ENCODE data around the gene NKAP. TPM values are rescaled to one million over a fixed set of nuclear protein-coding genes. Genes with fewer than 3 reads are reported as not detected.
"Not testable (repeated sequence)": the region's sequence is repeated elsewhere in the genome, so short reads cannot be mapped to it uniquely, and the experiment has no call there.

Gene NKAP
- total RNA-seq, 4 donors from 2014 or later, result 4.1 to 10.5 (median 7.7) TPM

DNA sequence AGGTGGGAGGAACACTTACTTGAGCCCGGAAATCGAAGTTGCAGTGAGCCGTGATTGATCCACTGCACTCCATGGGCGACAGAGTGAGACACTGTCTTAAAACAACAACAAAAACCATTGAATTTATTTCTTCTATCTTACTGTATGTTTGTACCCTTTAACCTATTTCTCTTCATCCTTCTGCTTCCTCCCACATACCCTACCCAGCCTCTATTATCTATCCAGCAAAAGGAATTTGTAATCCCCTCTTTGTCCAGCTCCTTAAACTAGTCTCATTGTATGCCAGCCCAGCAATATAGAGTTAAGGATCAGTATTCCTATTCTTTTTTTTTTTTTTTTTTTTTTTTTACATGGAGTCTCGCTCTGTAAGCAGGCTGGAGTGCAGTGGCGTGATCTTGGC lies 1.9 kb upstream of the NKAP start:
- H3K27ac ChIP-seq, result no peak overlapping the region
- no peaks in the 10 kb centered on the region for H3K9me3 ChIP-seq
- no peak overlapping the region for H3K4me3 ChIP-seq
- DNase-seq, result no peak
- peaks cover 0 to 8% (median 0%) of the 10 kb centered on the region in 4 donors for H3K4me1 ChIP-seq
- H3K36me3 ChIP-seq, result no peaks in the 10 kb centered on the region
- no peaks in the 10 kb centered on the region for H3K27me3 ChIP-seq
- TF ChIP-seq, protein P1, sequence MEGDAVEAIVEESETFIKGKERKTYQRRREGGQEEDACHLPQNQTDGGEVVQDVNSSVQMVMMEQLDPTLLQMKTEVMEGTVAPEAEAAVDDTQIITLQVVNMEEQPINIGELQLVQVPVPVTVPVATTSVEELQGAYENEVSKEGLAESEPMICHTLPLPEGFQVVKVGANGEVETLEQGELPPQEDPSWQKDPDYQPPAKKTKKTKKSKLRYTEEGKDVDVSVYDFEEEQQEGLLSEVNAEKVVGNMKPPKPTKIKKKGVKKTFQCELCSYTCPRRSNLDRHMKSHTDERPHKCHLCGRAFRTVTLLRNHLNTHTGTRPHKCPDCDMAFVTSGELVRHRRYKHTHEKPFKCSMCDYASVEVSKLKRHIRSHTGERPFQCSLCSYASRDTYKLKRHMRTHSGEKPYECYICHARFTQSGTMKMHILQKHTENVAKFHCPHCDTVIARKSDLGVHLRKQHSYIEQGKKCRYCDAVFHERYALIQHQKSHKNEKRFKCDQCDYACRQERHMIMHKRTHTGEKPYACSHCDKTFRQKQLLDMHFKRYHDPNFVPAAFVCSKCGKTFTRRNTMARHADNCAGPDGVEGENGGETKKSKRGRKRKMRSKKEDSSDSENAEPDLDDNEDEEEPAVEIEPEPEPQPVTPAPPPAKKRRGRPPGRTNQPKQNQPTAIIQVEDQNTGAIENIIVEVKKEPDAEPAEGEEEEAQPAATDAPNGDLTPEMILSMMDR (IDR thresholded peaks at IDR 0.05), result no peak
- TF ChIP-seq POLR2A (IDR thresholded peaks at IDR 0.05), result no peak

DNA sequence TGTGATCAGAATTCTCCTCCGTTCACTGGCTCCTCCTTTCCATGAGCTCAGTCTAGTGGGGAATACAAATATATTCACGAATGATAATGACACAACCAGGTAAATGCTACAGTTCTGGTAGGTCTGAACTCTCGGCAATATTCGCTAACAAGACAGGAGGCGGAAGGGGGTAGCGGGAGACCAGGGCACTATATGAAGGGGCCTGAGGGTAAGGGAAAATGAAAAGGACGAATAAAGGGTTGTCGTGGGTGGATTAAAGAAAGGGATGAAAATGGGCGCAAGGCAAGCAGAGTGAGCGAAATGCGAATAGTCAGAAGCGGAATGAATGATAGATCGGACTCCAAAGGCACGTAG lies 743 bp downstream of the NKAP start:
- no peak for DNase-seq
- Histone ChIP-seq H3K27ac (peak overlapping the region; percentile 77 to 92 (median 82)), H3K36me3 (no peaks in the 10 kb centered on the region), H3K9me3 (no peaks in the 10 kb centered on the region), H3K4me1 (peaks cover 0 to 8% (median 0%) of the 10 kb centered on the region in 4 donors), H3K4me3 (peak overlapping the region; percentile 57 to 87 (median 65)), H3K27me3 (no peaks in the 10 kb centered on the region)
- TF ChIP-seq, protein P1 (IDR thresholded peaks at IDR 0.05), result no peak
- TF ChIP-seq POLR2A (IDR thresholded peaks at IDR 0.05), result no peak

DNA sequence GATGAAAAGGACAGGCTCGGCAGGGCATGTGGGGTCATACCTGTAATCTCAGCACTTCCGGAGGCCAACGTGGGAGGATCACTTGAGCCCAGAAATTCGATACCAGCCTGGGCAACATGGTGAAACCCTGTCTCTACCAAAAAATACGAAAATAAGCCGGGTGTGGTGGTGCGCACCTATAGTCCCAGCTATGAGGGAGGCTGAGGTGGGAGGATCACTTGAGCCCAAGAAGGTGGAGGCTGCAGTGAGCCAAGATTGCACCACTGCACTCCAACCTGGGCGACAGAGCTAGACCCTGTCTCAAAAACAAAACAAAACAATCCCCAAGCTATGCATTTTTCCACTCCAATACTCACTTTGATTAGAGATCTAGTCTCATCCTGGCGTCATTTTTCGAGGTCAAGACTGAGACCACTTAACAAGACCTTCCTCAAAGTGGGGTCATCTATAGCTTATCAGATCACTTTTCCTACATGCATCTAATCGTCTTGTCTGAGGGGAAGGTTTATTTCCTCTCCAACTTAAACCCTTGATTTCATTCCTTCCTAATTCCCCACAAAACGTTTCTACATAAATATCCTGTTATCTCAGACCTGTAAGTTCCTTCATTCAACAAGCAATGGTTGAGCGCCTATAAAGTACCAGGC lies 1.3 kb downstream of the NKAP start:
- H3K36me3 ChIP-seq, result no peaks in the 10 kb centered on the region
- H3K27me3 ChIP-seq, result no peaks in the 10 kb centered on the region
- peak overlapping the region in 3 of 4 donors; percentile 77 to 92 (median 84) for H3K27ac ChIP-seq

DNA sequence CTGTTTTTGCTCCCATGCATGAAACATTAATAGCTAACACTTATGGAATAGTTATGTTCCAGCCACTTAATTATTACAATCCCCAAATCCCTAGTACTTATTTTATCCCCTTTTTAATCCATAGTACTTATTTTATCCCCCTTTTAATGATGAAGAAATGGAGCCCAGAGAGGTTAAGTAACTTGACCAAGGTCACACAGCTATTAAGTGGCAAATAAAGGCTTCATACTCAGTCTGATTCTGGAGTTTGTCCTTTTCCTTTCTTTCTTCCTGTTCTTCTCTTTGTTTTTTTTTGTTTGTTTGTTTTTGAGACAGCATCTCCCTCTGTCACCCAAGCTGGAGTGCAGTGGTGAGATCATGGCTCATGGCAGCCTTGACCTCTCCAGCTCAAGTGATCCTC lies 2.2 kb downstream of the NKAP start:
- Histone ChIP-seq H3K27ac (no peak overlapping the region), H3K4me1 (peaks cover 0 to 8% (median 0%) of the 10 kb centered on the region in 4 donors), H3K36me3 (peaks cover 0 to 3% (median 0%) of the 10 kb centered on the region in 3 donors), H3K9me3 (no peaks in the 10 kb centered on the region), H3K27me3 (no peaks in the 10 kb centered on the region), H3K4me3 (no peak overlapping the region)
- TF ChIP-seq, protein P1 (IDR thresholded peaks at IDR 0.05), result no peak
- no peak for TF ChIP-seq POLR2A (IDR thresholded peaks at IDR 0.05)
- no peak for DNase-seq

More for the DNA sequence above, 1.3 kb downstream of the NKAP start:
- Histone ChIP-seq H3K4me3 (peak overlapping the region; percentile 57 to 87 (median 65)), H3K4me1 (peaks cover 0 to 8% (median 0%) of the 10 kb centered on the region in 4 donors), H3K9me3 (no peaks in the 10 kb centered on the region)
- DNase-seq, result no peak
- no peak for TF ChIP-seq POLR2A (IDR thresholded peaks at IDR 0.05)
- TF ChIP-seq, protein P1 (IDR thresholded peaks at IDR 0.05), result no peak

DNA sequence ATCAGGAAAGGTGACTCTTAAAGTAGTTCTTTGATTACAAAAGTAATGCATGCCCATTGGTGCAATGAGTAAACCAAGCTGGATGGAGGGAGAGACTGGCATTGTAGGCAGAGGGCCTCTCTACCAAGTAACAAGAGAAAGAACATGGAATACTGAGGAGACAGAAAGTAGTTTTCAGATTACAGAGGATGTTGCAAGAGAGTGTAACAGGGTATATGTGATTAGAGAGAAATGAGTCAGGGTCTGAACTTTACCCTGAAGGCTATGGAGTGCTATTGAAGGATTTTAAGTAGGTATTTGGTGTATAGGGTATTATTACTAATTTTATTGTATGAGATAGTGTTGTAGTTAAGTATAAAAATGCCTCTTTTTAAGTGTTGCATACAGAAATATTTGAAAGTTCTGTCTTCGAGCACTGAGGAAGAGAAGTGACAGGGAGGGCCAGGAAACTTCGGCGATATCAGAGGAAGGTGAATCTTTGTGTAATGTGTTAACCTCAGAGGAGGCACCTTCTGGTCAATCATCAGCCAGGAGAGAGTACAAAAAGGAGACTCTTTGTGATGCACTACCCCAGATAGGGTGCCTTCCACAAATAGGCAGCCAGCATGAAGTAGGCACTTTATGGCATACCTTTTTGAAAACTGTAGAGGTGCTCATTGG lies 8.2 kb downstream of the NKAP start:
- TF ChIP-seq POLR2A (IDR thresholded peaks at IDR 0.05), result no peak
- TF ChIP-seq, protein P1 (IDR thresholded peaks at IDR 0.05), result no peak
- Histone ChIP-seq H3K27ac (no peak overlapping the region), H3K36me3 (peaks cover 0 to 46% (median 0%) of the 10 kb centered on the region in 3 donors), H3K4me3 (no peak overlapping the region), H3K27me3 (no peaks in the 10 kb centered on the region), H3K4me1 (no peaks in the 10 kb centered on the region), H3K9me3 (no peaks in the 10 kb centered on the region)
- no peak for DNase-seq

DNA sequence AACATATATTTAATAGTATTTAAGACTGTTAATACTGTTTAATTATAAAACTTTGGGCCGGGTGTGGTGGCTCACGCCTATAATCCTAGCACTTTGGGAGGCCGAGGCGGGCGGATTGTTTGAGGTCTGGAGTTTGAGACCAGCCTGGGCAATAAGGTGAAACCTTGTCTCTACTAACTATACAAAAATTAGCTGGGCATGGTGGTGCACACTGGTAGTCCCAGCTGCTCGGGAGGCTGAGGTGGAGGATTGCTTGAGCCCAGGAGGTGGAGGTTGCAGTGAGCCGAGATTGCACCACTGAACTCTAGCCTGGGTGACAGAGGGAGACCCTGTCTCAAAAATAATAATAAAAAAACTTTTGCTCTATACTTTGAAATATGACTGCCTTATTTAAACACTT lies 21.2 kb downstream of the NKAP start:
- H3K4me3 ChIP-seq, H3K9me3 ChIP-seq: not testable (repeated sequence)

More for the DNA sequence above, 21.2 kb downstream of the NKAP start:
- DNase-seq, H3K27me3 ChIP-seq, H3K36me3 ChIP-seq, H3K27ac ChIP-seq, H3K4me1 ChIP-seq: not testable (repeated sequence)
